Uterus (tissue), 4 donors: ENCODE data around the gene DCAF4. TPM values are rescaled to one million over a fixed set of nuclear protein-coding genes. Genes with fewer than 3 reads are reported as not detected.

Experiments
- DNase-seq, 2 donors: peaks; one replicate each; pipeline ENCODE4 v3.0.0-alpha.2; 2019 to 2020
- H3K27ac ChIP-seq, 2 donors: fragments of 200-600 bp; sonication (generic); 1 replicate in 1 of 2; 2 replicates in 1 of 2; pipeline ENCODE4 v1.5.1; 2016 to 2018
- H3K27me3 ChIP-seq, 2 donors: fragments of 200-600 bp; sonication (generic); one replicate each; pipeline ENCODE4 v1.5.1; 2018 to 2019; ENCODE audit warnings: control low read depth in 1 of 2
- H3K36me3 ChIP-seq, 2 donors: fragments of 200-600 bp; sonication (generic); one replicate each; pipeline ENCODE4 v1.5.1; 2019; ENCODE audit warnings: control low read depth in 1 of 2
- H3K4me1 ChIP-seq, 2 donors: fragments of 200-600 bp; sonication (generic); one replicate each; pipeline ENCODE4 v1.5.1; 2018 to 2019; ENCODE audit warnings: control low read depth in 1 of 2
- H3K4me3 ChIP-seq, 2 donors: fragments of 200-600 bp; sonication (generic); 1 replicate in 1 of 2; 2 replicates in 1 of 2; pipeline ENCODE4 v1.5.1; 2018 to 2019; ENCODE audit warnings: mild to moderate bottlenecking in 1 of 2
- H3K9me3 ChIP-seq, 2 donors: fragments of 200-600 bp; sonication (generic); one replicate each; pipeline ENCODE4 v1.5.1; 2019; ENCODE audit warnings: control low read depth in 1 of 2
- CTCF ChIP-seq, 4 experiments: fragments of 200-600 bp in 2 of 4; fragments of 450-650 bp in 2 of 4; sonication (generic) in 2 of 4; IDR thresholded peaks; one replicate each; pipeline ENCODE4 v1.5.1; 2016 to 2019; ENCODE audit warnings: antibody characterized with exemption in 4 of 4, mild to moderate bottlenecking in 2 of 4, moderate library complexity in 1 of 4
- POLR2A ChIP-seq, 2 donors: fragments of 450-650 bp; IDR thresholded peaks; one replicate each; pipeline ENCODE4 v1.6.1; 2016; ENCODE audit warnings: antibody characterized with exemption in 2 of 2, mild to moderate bottlenecking in 1 of 2, moderate library complexity in 1 of 2
- intact Hi-C: fragments of 100-400 bp; cut with DNase I; formaldehyde crosslinking; loops from one replicate; pipeline ENCODE4 v1.15.1; 2023; ENCODE audit warnings: low total_unique reads
- total RNA-seq, 4 donors: library from RNA; depleted of rRNA in 3 of 4; stranded (reverse); fragments of >200 nt in 3 of 4; gene quantifications; one replicate each; pipeline versions ENCODE4 v1.1.0 to v1.2.4, GENCODE V29; 2014 to 2023
- donor health status: DM: yes; HTN: yes; CAD: no.

DCAF4 gene
- total RNA-seq, 4 donors from 2014 or later, result 12.0 to 14.1 (median 13.7) TPM; not detected in 1

- Histone ChIP-seq H3K9me3 (no peaks in the 10 kb centered on the region), H3K4me1 (no peaks in the 10 kb centered on the region), H3K27me3 (no peaks in the 10 kb centered on the region), H3K27ac (no peak overlapping the region), H3K4me3 (no peak overlapping the region), H3K36me3 (no peaks in the 10 kb centered on the region)
- no peak for DNase-seq
- intact Hi-C loops, result no loop called here
- TF ChIP-seq CTCF (IDR thresholded peaks at IDR 0.05), result no peak
- no peak for TF ChIP-seq POLR2A (IDR thresholded peaks at IDR 0.05)
These were observed 39.0 kb downstream of the DCAF4 start for GRCh38 chr14:72965249-72965648.

- no peak overlapping the region for H3K4me3 ChIP-seq
- no peak for DNase-seq
- intact Hi-C loops, result no loop called here
- TF ChIP-seq POLR2A (IDR thresholded peaks at IDR 0.05), result no peak
- TF ChIP-seq CTCF (IDR thresholded peaks at IDR 0.05), result no peak
- no peak overlapping the region for H3K27ac ChIP-seq
- H3K36me3 ChIP-seq, result no peaks in the 10 kb centered on the region
- no peaks in the 10 kb centered on the region for H3K9me3 ChIP-seq
- no peaks in the 10 kb centered on the region for H3K27me3 ChIP-seq
- H3K4me1 ChIP-seq, result no peaks in the 10 kb centered on the region
These were observed 39.8 kb downstream of the DCAF4 start for GRCh38 chr14:72966038-72966437.

GRCh38 chr14:72968316-72968715 lies 42.1 kb downstream of the DCAF4 start:
- Histone ChIP-seq H3K4me1 (no peaks in the 10 kb centered on the region), H3K9me3 (no peaks in the 10 kb centered on the region), H3K27ac (no peak overlapping the region), H3K27me3 (no peaks in the 10 kb centered on the region), H3K4me3 (no peak overlapping the region), H3K36me3 (no peaks in the 10 kb centered on the region)
- TF ChIP-seq POLR2A (IDR thresholded peaks at IDR 0.05), result no peak
- TF ChIP-seq CTCF (IDR thresholded peaks at IDR 0.05), result no peak
- intact Hi-C loops, result no loop called here
- no peak for DNase-seq

GRCh38 chr14:72970058-72970630 lies 43.9 kb downstream of the DCAF4 start:
- intact Hi-C loops, result no loop called here
- no peak overlapping the region for H3K4me3 ChIP-seq
- no peaks in the 10 kb centered on the region for H3K4me1 ChIP-seq
- H3K9me3 ChIP-seq, result no peaks in the 10 kb centered on the region
- no peak overlapping the region for H3K27ac ChIP-seq
- no peaks in the 10 kb centered on the region for H3K27me3 ChIP-seq
- DNase-seq, result no peak
- TF ChIP-seq POLR2A (IDR thresholded peaks at IDR 0.05) (no peak), CTCF (IDR thresholded peaks at IDR 0.05) (no peak)
- H3K36me3 ChIP-seq, result no peaks in the 10 kb centered on the region

GRCh38 chr14:72970824-72971434 lies 44.7 kb downstream of the DCAF4 start:
- H3K36me3 ChIP-seq, result no peaks in the 10 kb centered on the region

More at GRCh38 chr14:72970824-72971434, 44.7 kb downstream of the DCAF4 start:
- no peak for TF ChIP-seq POLR2A (IDR thresholded peaks at IDR 0.05)
- TF ChIP-seq CTCF (IDR thresholded peaks at IDR 0.05), result no peak
- Histone ChIP-seq H3K4me3 (no peak overlapping the region), H3K9me3 (no peaks in the 10 kb centered on the region), H3K27ac (no peak overlapping the region), H3K4me1 (no peaks in the 10 kb centered on the region), H3K27me3 (no peaks in the 10 kb centered on the region)
- DNase-seq, result no peak
- intact Hi-C loops, result no loop called here
